Lower leg skin (tissue), 4 donors: Measurements from ENCODE around the gene DOCK1. TPM values are rescaled to one million over a fixed set of nuclear protein-coding genes. Genes with fewer than 3 reads are reported as not detected.

Experiments used
- DNase-seq, 2 donors: peaks; one replicate each; pipeline ENCODE4 v3.0.0-alpha.2; 2019; ENCODE audit warnings: low spot score in 2 of 2
- H3K4me3 ChIP-seq: fragments of 200-600 bp; sonication (generic); 2 replicates; pipeline ENCODE4 v1.5.1; 2017; ENCODE audit warnings: mild to moderate bottlenecking, low read depth; ENCODE audit not compliant: poor library complexity, severe bottlenecking
- POLR2A ChIP-seq, 2 donors: fragments of 450-650 bp; IDR thresholded peaks; one replicate each; pipeline ENCODE4 v1.6.1; 2016 to 2017; ENCODE audit warnings: antibody characterized with exemption in 2 of 2, mild to moderate bottlenecking in 1 of 2, moderate library complexity in 1 of 2
- WGBS, 2 donors: methylation state at CpG; one replicate each; pipeline ENCODE4 v1.1.5; 2018; 5-methylcytosine and 5-hydroxymethylcytosine counted together
- intact Hi-C: fragments of 100-400 bp; cut with DNase I; formaldehyde crosslinking; loops from one replicate; pipeline ENCODE4 v1.15.0; 2023; ENCODE audit warnings: low total_unique reads
- total RNA-seq, 4 donors: library from RNA; depleted of rRNA; stranded (reverse); fragments of >200 nt; gene quantifications; one replicate each; pipeline ENCODE4 v1.1.0, GENCODE V29; 2016
- TF ChIP-seq, protein P1 (sequence below), 3 donors: fragments of 450-650 bp; IDR thresholded peaks; one replicate each; pipeline ENCODE4 v1.5.1; 2016; ENCODE audit warnings: antibody characterized with exemption in 3 of 3, mild to moderate bottlenecking in 3 of 3, moderate library complexity in 2 of 3

DOCK1 gene
- total RNA-seq, 4 donors from 2014 or later, result 76.6 to 108 (median 83.4) TPM

DNA sequence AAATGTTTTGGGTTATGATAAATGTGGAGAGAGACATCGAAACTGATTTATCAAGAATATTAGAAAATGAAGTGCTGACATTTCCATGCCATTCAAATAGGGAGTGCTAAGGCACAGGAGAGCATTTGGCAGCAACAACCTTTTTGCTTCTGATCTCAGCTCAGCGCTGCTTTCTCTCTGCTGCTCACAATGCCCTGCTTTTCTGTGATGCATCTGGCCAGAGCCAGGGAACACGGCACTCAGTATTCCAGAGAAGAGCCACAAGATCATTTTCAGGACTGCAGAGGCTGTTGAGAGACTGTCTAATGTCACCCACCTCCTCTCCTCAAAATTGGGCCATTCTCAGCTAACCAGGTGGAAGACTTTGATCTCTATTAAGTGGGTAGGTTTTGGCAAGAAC is 263.0 kb downstream of the DOCK1 start:
- 81 to 93% methylated on average over 3 of the region's 3 CpGs for WGBS, 2 donors
- H3K4me3 ChIP-seq, result no peak overlapping the region
- TF ChIP-seq POLR2A (IDR thresholded peaks at IDR 0.05), result no peak
- TF ChIP-seq, protein P1, sequence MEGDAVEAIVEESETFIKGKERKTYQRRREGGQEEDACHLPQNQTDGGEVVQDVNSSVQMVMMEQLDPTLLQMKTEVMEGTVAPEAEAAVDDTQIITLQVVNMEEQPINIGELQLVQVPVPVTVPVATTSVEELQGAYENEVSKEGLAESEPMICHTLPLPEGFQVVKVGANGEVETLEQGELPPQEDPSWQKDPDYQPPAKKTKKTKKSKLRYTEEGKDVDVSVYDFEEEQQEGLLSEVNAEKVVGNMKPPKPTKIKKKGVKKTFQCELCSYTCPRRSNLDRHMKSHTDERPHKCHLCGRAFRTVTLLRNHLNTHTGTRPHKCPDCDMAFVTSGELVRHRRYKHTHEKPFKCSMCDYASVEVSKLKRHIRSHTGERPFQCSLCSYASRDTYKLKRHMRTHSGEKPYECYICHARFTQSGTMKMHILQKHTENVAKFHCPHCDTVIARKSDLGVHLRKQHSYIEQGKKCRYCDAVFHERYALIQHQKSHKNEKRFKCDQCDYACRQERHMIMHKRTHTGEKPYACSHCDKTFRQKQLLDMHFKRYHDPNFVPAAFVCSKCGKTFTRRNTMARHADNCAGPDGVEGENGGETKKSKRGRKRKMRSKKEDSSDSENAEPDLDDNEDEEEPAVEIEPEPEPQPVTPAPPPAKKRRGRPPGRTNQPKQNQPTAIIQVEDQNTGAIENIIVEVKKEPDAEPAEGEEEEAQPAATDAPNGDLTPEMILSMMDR (IDR thresholded peaks at IDR 0.05), result no peak
- no peak for DNase-seq
- intact Hi-C loops, result no loop called here

DNA sequence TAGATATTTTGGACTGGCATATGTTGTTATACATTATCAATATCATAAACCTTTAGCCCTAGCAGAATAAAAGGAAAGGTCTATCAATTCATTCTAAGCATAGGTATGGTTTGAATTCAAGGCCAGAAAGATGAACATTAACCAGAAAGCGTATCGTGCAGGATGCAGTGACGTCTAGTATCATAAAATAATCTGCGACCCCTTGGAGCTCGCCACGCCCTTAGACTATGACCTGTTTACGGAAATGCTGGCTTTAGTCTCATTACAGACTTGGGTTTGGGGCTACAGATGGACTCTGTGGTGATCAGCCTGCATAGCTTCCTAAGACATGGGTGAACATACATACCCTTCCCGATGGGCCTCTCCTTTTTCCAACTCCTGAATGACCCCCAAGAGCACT is 269.6 kb downstream of the DOCK1 start:
- no peak for DNase-seq
- WGBS, 2 donors, result 96% methylated on average over 8 of the region's 8 CpGs
- H3K4me3 ChIP-seq, result no peak overlapping the region
- TF ChIP-seq, protein P1 (IDR thresholded peaks at IDR 0.05), result no peak
- no peak for TF ChIP-seq POLR2A (IDR thresholded peaks at IDR 0.05)
- intact Hi-C loops, result no loop called here

DNA sequence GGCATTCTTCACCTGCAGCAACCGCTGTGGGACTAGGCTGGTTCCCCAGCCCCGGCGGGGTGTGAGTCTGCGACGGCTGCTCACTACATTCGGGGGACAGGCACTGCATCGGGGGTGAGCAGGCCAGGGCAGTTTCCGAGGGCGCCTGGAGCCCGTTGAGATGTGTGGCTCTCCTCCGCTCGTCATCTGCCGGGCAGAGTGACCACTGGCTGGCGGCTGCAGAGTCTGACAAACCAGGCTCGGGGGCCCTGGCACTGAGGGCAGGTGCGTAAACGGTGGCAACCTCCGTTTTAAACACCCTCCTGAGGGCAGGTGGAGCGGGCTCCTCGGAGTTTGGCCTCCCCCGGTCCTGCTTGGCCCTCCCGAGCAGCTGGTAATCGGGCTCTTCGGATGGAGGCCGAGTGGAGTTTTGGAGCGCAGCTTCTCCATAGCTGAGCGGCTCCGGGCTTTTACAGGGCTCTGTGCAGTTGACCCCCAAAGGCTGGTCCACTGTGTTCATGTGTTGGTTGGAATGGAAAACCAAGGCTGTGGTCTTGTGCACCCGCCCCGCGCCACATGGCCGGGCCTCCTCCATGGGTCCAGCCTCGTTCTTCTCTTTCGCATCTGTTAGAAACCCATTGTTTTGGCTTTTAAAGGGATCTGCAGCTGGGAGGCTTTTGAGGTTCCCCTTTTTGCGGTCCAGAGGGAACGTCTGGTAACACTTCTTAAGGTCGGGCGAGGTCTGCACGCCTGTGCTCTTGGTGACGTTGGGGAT is 270.3 kb downstream of the DOCK1 start:
- no peak overlapping the region for H3K4me3 ChIP-seq
- 96% methylated on average over 30 to 38 of the region's 40 CpGs for WGBS, 2 donors
- DNase-seq, result no peak
- intact Hi-C loops, result no loop called here
- TF ChIP-seq POLR2A (IDR thresholded peaks at IDR 0.05), result no peak
- TF ChIP-seq, protein P1 (IDR thresholded peaks at IDR 0.05), result no peak

DNA sequence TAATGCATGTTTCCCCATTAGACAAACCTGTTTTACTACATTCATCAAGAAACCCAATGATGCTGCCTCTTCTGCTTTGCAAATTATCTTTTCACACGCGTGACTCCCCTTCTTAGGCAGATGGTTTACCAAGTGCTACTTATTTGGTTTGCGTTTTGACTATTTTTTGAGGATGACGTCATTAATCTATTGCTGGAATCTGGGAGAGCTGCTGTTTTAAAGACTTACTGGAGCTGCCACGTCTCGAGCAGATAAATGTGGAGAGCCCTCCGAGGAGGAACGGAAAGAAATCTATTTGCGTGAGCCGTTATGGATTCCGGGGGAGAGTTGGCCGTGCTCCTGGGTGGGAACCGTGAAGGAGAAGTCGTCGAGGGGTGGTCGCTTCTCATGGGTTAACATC is 271.4 kb downstream of the DOCK1 start:
- no peak for DNase-seq
- TF ChIP-seq POLR2A (IDR thresholded peaks at IDR 0.05), result no peak
- TF ChIP-seq, protein P1 (IDR thresholded peaks at IDR 0.05), result no peak
- no peak overlapping the region for H3K4me3 ChIP-seq
- WGBS, 2 donors, result 87 to 90% methylated on average over 16 of the region's 16 CpGs
- intact Hi-C loops, result no loop called here

DNA sequence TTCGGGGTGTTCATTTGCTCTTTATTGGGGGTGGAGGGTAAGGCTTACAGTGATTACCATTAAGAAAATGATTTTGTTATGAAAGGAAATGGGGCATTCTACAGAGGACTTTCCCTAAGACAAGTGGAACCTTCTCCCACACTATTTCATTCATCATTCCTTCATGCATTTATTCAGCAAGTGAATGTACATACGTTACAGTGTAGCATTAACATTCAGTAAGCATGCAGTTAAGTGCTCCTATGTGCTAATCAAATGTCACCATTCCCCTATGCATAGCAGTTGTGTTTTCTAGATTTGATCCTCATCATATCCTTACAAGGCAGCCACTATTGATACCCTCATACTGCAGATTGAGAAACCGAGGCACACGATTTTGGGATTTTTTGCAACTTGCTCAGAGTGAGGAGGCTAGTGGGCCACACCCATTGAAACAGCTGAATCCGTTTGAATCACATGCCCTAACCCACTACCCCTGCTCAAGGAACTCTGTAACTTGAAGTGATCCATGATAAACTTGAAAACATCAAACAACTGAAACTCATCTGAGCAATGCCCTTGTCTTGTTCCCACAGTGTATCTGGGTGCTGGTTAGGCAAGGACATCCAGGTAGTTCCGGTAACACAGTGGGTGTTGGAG is 274.5 kb downstream of the DOCK1 start:
- 95 to 96% methylated on average over 6 of the region's 6 CpGs for WGBS, 2 donors
- intact Hi-C loops, result no loop called here
- TF ChIP-seq POLR2A (IDR thresholded peaks at IDR 0.05), result no peak
- TF ChIP-seq, protein P1 (IDR thresholded peaks at IDR 0.05), result no peak
- H3K4me3 ChIP-seq, result no peak overlapping the region
- DNase-seq, result no peak
